Measurements from ENCODE around the gene QPCT. TPM values are rescaled to one million over a fixed set of nuclear protein-coding genes. Genes with fewer than 3 reads are reported as not detected.

The QPCT gene
- total RNA-seq, 1 donor from 2014 or later = 2.7 TPM

DNA sequence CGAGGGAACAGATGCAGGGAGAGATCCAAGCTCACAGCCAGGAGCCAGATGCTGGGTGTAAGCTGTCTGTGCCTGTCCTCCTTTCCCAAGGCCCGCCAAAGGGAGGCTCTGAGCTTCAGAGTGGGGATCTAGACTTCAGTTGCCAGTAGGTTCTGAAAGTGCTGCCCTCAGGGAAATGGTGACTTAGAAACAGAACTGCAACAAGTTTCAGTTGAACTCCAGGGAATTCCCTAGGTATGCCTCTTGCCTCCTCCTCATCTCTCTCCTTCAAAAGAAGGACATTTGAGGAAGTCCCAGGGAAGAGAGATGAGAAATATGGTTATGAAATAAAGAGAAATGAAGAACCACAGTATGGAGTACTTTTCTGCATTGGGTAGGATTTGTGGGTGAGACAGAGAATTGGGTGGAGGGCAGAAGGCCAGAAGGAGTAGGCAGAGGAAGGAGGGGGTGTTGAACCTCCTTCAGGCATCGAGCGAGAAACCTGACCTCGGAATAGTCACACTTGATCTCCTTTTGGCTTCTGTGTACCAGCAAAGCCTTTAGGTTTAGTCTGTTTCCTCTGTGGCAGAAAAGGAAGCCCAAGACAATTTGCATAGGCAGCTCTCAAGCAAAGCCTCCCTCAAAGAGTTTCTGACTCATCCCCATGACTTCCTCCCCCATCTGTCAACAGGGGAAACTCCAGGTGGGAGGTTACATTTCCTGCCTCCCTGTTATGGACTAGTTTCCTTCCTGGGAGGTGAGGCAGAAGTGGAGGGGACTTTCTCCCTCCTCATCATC lies 45.7 kb downstream of the QPCT start:
- DNase-seq (ENCODE audit: low spot score, unreplicated experiment) = no peak
- H3K27ac Mint-ChIP-seq = no peak overlapping the region
- H3K4me3 Mint-ChIP-seq (ENCODE audit: low read depth) = no peak overlapping the region
- no peaks in the 10 kb centered on the region for H3K9me3 Mint-ChIP-seq (ENCODE audit: low read depth)
- TF ChIP-seq, protein P1, sequence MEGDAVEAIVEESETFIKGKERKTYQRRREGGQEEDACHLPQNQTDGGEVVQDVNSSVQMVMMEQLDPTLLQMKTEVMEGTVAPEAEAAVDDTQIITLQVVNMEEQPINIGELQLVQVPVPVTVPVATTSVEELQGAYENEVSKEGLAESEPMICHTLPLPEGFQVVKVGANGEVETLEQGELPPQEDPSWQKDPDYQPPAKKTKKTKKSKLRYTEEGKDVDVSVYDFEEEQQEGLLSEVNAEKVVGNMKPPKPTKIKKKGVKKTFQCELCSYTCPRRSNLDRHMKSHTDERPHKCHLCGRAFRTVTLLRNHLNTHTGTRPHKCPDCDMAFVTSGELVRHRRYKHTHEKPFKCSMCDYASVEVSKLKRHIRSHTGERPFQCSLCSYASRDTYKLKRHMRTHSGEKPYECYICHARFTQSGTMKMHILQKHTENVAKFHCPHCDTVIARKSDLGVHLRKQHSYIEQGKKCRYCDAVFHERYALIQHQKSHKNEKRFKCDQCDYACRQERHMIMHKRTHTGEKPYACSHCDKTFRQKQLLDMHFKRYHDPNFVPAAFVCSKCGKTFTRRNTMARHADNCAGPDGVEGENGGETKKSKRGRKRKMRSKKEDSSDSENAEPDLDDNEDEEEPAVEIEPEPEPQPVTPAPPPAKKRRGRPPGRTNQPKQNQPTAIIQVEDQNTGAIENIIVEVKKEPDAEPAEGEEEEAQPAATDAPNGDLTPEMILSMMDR (IDR thresholded peaks at IDR 0.05; ENCODE audit: unreplicated experiment) = no peak
- no peaks in the 10 kb centered on the region for H3K36me3 Mint-ChIP-seq (ENCODE audit: insufficient read depth)
- H3K4me1 Mint-ChIP-seq (ENCODE audit: low read depth) = no peaks in the 10 kb centered on the region
- peaks cover 5% of the 10 kb centered on the region for H3K27me3 Mint-ChIP-seq

DNA sequence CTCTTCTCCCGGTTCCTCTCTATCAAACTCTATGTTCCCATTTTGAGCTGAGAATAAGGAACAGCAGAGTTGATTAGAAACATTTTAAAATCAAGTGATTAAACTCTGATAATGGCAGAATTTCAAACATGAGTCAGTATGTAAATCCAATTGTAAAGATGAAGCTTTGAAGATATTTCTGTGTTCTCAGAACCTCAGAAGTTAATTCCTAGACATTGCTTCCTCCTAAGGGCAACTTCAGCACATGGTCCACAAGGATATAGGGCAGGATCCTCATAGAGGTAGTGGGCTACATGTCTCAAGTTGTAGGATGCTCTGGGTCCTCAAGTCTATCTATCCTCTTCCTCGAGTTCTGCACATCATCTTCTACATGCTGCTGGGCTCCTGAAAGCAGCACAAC lies 46.3 kb downstream of the QPCT start:
- Mint-ChIP-seq H3K36me3 (ENCODE audit: insufficient read depth) (no peaks in the 10 kb centered on the region), H3K4me1 (ENCODE audit: low read depth) (no peaks in the 10 kb centered on the region), H3K4me3 (ENCODE audit: low read depth) (no peak overlapping the region), H3K9me3 (ENCODE audit: low read depth) (no peaks in the 10 kb centered on the region), H3K27me3 (peaks cover 6% of the 10 kb centered on the region), H3K27ac (no peak overlapping the region)
- TF ChIP-seq, protein P1 (IDR thresholded peaks at IDR 0.05; ENCODE audit: unreplicated experiment) = no peak
- DNase-seq (ENCODE audit: low spot score, unreplicated experiment) = no peak

DNA sequence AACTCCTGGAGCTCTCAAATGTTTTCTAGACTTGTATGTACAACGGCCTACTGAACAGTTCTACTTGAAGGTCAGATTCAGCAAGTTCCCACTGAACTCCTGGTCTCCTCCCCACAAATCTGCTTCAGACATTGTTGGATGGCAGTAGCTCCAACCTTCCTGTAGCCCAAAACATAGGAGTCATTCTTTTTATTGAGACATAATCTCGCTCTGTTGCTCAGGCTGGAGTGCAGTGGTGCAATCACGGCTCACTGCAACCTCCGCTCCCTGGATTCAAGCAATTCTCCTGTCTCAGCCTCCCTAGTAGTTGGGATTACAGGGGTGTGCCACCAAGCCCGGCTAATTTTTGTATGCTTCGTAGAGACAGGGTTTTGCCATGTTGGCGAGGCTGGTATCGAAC lies 47.3 kb downstream of the QPCT start:
- no peak overlapping the region for H3K4me3 Mint-ChIP-seq (ENCODE audit: low read depth)
- peaks cover 8% of the 10 kb centered on the region for H3K27me3 Mint-ChIP-seq
- H3K27ac Mint-ChIP-seq = no peak overlapping the region
- no peaks in the 10 kb centered on the region for H3K4me1 Mint-ChIP-seq (ENCODE audit: low read depth)
- no peaks in the 10 kb centered on the region for H3K9me3 Mint-ChIP-seq (ENCODE audit: low read depth)
- no peak for DNase-seq (ENCODE audit: low spot score, unreplicated experiment)
- TF ChIP-seq, protein P1 (IDR thresholded peaks at IDR 0.05; ENCODE audit: unreplicated experiment) = no peak
- H3K36me3 Mint-ChIP-seq (ENCODE audit: insufficient read depth) = no peaks in the 10 kb centered on the region

DNA sequence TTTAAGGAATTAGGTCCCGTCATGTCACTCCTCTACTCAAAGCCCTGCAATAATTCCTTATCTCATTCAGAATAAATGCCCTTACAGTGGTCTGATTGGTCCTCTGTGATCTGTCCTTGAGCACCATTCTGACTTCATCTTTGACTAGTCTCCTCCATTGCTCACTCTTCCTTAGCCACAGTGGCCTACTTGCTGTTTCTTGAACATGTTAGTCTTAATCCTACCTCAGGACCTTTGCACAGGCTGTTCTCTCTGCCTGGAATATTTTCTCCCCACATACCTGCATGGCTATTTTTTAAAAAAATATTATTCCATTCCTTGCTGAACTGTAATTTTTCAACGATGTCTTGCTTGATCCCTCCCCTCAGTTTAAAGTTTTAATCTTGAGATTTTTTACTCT lies 48.0 kb downstream of the QPCT start:
- Mint-ChIP-seq H3K27ac (no peak overlapping the region), H3K4me3 (ENCODE audit: low read depth) (no peak overlapping the region), H3K9me3 (ENCODE audit: low read depth) (no peaks in the 10 kb centered on the region), H3K27me3 (peaks cover 8% of the 10 kb centered on the region), H3K4me1 (ENCODE audit: low read depth) (no peaks in the 10 kb centered on the region), H3K36me3 (ENCODE audit: insufficient read depth) (no peaks in the 10 kb centered on the region)
- TF ChIP-seq, protein P1 (IDR thresholded peaks at IDR 0.05; ENCODE audit: unreplicated experiment) = no peak
- no peak for DNase-seq (ENCODE audit: low spot score, unreplicated experiment)

DNA sequence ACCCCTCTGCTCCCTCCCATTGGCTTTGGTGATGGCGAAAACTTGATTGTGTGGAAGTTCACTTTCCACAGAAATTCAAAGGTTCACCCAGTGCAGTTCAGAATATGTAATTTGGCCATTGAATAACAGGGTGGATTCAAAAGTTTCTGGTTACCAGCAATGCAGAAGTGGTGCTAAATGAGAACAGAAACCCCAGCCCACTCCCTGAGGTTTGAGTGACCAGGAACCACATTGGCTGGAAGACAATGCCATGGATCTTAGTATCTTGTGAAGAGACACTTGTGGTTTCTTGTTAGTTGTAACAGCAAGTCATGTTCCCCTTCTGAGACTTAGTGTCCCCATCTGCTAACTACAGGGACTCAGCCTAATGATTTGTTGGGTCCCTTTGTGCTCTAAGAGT lies 49.8 kb downstream of the QPCT start:
- Mint-ChIP-seq H3K9me3 (ENCODE audit: low read depth) (no peaks in the 10 kb centered on the region), H3K27ac (no peak overlapping the region), H3K4me1 (ENCODE audit: low read depth) (no peaks in the 10 kb centered on the region), H3K27me3 (peaks cover 8% of the 10 kb centered on the region), H3K36me3 (ENCODE audit: insufficient read depth) (no peaks in the 10 kb centered on the region), H3K4me3 (ENCODE audit: low read depth) (no peak overlapping the region)
- no peak for DNase-seq (ENCODE audit: low spot score, unreplicated experiment)
- TF ChIP-seq, protein P1 (IDR thresholded peaks at IDR 0.05; ENCODE audit: unreplicated experiment) = no peak

Data from progenitor cell of endocrine pancreas (in vitro differentiated cells).